SK-N-SH treated with all-trans-retinoic acid at 6 μM for 48 hours (cell line): Measurements from ENCODE around the gene TUBB6.

Experiments
- ATAC-seq: fragments of 200-7000 bp; cut with Tn5 transposase; 3 replicates; pipeline ENCODE4 v1.9.1; 2020; ENCODE audit warnings: mild to moderate bottlenecking, moderate library complexity
- ARNTL ChIP-seq: fragments of 450-650 bp; formaldehyde crosslinking; IDR thresholded peaks from 2 replicates; pipeline ENCODE4 v1.5.0; 2020; ENCODE audit warnings: low read depth, mild to moderate bottlenecking, moderate library complexity, borderline replicate concordance
- ESRRG ChIP-seq: fragments of 250-450 bp; sonication (Bioruptor Pico); IDR thresholded peaks from 2 replicates; pipeline ENCODE4 v1.6.1; 2021; ENCODE audit warnings: mild to moderate bottlenecking
- GLIS3 ChIP-seq: fragments of 250-450 bp; sonication (Bioruptor Pico); IDR thresholded peaks from 2 replicates; pipeline ENCODE4 v1.5.0; 2020; ENCODE audit warnings: mild to moderate bottlenecking, moderate library complexity
- ISL1 ChIP-seq: fragments of 250-450 bp; sonication (Bioruptor Pico); IDR thresholded peaks from 2 replicates; pipeline ENCODE4 v2.1.2; 2022; ENCODE audit warnings: mild to moderate bottlenecking, moderate library complexity
- OSR1 ChIP-seq: fragments of 250-450 bp; sonication (Bioruptor Pico); IDR thresholded peaks from 2 replicates; pipeline ENCODE4 v1.8.0; 2022; ENCODE audit warnings: moderate library complexity, mild to moderate bottlenecking, inconsistent platforms
- PPARA ChIP-seq: fragments of 250-450 bp; sonication (Bioruptor Pico); IDR thresholded peaks from 2 replicates; pipeline ENCODE4 v1.5.0; 2020; ENCODE audit warnings: mild to moderate bottlenecking, borderline replicate concordance
- RARB ChIP-seq: fragments of 250-450 bp; sonication (Bioruptor Pico); IDR thresholded peaks from 2 replicates; pipeline ENCODE4 v1.8.0; 2021; ENCODE audit warnings: mild to moderate bottlenecking, moderate library complexity
- SNAI2 ChIP-seq: fragments of 250-450 bp; sonication (Bioruptor Pico); IDR thresholded peaks from 2 replicates; pipeline ENCODE4 v1.5.0; 2020; ENCODE audit warnings: mild to moderate bottlenecking, moderate library complexity
- TOX ChIP-seq: fragments of 250-450 bp; sonication (Bioruptor Pico); IDR thresholded peaks from 2 replicates; pipeline ENCODE4 v1.8.0; 2021; ENCODE audit warnings: mild to moderate bottlenecking, moderate library complexity, borderline replicate concordance
- ZC3H10 ChIP-seq: fragments of 250-450 bp; sonication (Bioruptor Pico); IDR thresholded peaks from 2 replicates; pipeline ENCODE4 v1.5.1; 2021; ENCODE audit warnings: mild to moderate bottlenecking, moderate library complexity
- ZFP3 ChIP-seq: fragments of 250-450 bp; sonication (Bioruptor Pico); IDR thresholded peaks from 2 replicates; pipeline ENCODE4 v1.5.0; 2020; ENCODE audit warnings: mild to moderate bottlenecking, moderate library complexity
- ZNF70 ChIP-seq: fragments of 450-650 bp; formaldehyde crosslinking; IDR thresholded peaks from 2 replicates; pipeline ENCODE4 v1.5.0; 2020; ENCODE audit warnings: mild to moderate bottlenecking, moderate library complexity
- ZNF8 ChIP-seq: fragments of 450-650 bp; formaldehyde crosslinking; IDR thresholded peaks from 2 replicates; pipeline ENCODE4 v1.5.0; 2020; ENCODE audit warnings: mild to moderate bottlenecking, moderate library complexity
- TF ChIP-seq, protein P1 (sequence below): fragments of 250-450 bp; sonication (Bioruptor Pico); IDR thresholded peaks from 2 replicates; pipeline ENCODE4 v1.5.0; 2020; ENCODE audit warnings: mild to moderate bottlenecking, moderate library complexity
- TF ChIP-seq, protein P2 (sequence below): fragments of 250-450 bp; sonication (Bioruptor Pico); IDR thresholded peaks from 2 replicates; pipeline ENCODE4 v1.5.1; 2020; ENCODE audit warnings: low read depth, mild to moderate bottlenecking, moderate library complexity
- TF ChIP-seq, protein P3 (sequence below): fragments of 250-450 bp; sonication (Bioruptor Pico); IDR thresholded peaks from 2 replicates; pipeline ENCODE4 v1.8.0; 2020; ENCODE audit warnings: mild to moderate bottlenecking, moderate library complexity, borderline replicate concordance
- TF ChIP-seq, protein P4 (sequence below): fragments of 250-450 bp; sonication (Bioruptor Pico); IDR thresholded peaks from 2 replicates; pipeline ENCODE4 v1.5.1; 2021; ENCODE audit warnings: mild to moderate bottlenecking, moderate library complexity

Gene TUBB6

DNA sequence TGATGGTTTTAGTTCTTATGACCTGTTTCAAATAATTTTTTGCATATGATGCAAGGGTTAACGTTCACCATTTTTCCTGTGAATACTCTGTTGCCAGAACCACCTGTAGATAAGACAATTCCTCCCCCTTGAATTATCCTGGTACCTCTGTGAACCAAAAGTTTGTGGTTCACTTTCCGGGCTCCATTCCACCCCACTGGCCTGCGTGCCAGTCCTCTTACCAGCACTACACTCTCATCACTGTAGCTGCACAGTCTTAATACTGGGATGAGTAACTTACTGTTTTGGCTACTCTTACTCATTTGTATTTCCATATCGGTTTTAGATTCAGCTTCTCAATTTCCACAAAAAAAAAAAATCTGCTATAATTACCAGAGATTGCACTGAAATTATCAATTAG is 34.6 kb downstream of the TUBB6 start:
- TF ChIP-seq ZC3H10 (CRISPR knock-in tag) (no peak), ZNF70 (CRISPR knock-in tag) (no peak), SNAI2 (CRISPR knock-in tag) (no peak), ISL1 (CRISPR knock-in tag) (no peak)
- TF ChIP-seq, protein P1, sequence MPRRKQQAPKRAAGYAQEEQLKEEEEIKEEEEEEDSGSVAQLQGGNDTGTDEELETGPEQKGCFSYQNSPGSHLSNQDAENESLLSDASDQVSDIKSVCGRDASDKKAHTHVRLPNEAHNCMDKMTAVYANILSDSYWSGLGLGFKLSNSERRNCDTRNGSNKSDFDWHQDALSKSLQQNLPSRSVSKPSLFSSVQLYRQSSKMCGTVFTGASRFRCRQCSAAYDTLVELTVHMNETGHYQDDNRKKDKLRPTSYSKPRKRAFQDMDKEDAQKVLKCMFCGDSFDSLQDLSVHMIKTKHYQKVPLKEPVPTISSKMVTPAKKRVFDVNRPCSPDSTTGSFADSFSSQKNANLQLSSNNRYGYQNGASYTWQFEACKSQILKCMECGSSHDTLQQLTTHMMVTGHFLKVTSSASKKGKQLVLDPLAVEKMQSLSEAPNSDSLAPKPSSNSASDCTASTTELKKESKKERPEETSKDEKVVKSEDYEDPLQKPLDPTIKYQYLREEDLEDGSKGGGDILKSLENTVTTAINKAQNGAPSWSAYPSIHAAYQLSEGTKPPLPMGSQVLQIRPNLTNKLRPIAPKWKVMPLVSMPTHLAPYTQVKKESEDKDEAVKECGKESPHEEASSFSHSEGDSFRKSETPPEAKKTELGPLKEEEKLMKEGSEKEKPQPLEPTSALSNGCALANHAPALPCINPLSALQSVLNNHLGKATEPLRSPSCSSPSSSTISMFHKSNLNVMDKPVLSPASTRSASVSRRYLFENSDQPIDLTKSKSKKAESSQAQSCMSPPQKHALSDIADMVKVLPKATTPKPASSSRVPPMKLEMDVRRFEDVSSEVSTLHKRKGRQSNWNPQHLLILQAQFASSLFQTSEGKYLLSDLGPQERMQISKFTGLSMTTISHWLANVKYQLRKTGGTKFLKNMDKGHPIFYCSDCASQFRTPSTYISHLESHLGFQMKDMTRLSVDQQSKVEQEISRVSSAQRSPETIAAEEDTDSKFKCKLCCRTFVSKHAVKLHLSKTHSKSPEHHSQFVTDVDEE (CRISPR knock-in tag): no peak
- TF ChIP-seq, protein P2, sequence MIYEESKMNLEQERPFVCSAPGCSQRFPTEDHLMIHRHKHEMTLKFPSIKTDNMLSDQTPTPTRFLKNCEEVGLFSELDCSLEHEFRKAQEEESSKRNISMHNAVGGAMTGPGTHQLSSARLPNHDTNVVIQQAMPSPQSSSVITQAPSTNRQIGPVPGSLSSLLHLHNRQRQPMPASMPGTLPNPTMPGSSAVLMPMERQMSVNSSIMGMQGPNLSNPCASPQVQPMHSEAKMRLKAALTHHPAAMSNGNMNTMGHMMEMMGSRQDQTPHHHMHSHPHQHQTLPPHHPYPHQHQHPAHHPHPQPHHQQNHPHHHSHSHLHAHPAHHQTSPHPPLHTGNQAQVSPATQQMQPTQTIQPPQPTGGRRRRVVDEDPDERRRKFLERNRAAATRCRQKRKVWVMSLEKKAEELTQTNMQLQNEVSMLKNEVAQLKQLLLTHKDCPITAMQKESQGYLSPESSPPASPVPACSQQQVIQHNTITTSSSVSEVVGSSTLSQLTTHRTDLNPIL (CRISPR knock-in tag): no peak
- TF ChIP-seq, protein P3, sequence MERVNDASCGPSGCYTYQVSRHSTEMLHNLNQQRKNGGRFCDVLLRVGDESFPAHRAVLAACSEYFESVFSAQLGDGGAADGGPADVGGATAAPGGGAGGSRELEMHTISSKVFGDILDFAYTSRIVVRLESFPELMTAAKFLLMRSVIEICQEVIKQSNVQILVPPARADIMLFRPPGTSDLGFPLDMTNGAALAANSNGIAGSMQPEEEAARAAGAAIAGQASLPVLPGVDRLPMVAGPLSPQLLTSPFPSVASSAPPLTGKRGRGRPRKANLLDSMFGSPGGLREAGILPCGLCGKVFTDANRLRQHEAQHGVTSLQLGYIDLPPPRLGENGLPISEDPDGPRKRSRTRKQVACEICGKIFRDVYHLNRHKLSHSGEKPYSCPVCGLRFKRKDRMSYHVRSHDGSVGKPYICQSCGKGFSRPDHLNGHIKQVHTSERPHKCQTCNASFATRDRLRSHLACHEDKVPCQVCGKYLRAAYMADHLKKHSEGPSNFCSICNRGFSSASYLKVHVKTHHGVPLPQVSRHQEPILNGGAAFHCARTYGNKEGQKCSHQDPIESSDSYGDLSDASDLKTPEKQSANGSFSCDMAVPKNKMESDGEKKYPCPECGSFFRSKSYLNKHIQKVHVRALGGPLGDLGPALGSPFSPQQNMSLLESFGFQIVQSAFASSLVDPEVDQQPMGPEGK: no peak
- ATAC-seq: no peak

DNA sequence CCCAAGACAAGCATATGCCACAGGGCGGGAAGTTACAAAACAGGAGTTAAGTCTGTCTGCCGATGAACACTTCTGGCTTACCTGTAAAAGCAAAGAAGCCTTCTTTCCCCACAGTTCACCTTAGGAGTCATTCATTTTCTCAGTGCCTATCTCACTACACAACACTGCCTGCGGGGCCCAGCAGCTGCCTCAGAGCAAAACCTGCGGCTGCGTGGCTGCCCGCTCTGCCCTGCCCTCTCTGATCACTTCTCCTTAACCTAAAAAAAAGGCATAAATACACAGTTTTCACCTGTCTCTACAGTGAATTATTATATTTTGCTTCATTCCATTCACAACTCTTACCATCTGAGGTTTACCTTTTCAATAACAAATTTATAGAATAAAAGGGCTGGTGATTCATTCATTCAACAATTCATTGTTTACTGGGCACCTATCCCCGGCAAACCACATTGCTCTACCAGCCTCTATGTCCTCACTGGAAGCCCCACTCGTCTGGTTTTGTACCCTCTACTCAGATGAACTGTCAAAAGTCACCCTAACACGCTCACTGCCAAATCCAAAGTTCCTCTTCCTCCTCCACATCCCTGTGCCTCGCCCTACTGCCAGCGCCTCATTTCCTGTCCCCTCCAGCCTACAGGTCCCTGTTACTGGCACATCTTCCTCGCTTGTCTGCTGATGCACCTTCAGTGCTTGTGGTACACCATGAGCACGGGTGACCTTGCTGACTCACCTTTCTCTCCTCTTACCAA is 37.6 kb downstream of the TUBB6 start:
- TF ChIP-seq RARB (CRISPR knock-in tag): no peak
- no peak for ATAC-seq

DNA sequence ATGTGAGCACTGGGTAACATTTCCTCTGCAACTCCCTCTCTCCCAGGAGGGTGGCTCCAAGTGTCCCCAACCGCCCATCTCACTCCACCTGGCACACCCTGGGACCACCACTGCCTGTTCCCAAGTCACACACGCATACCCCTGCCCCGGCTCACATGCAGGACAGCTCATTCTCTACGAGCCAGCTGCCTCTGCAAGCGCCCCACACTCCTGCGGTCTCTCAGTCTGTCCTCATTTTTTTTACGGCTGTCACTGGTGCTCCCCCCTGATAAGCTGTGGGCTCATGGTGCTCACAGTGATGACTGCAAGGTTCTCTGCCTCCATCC is 38.2 kb downstream of the TUBB6 start:
- no peak for ATAC-seq
- TF ChIP-seq PPARA (CRISPR knock-in tag) (no peak), ZNF8 (CRISPR knock-in tag) (no peak), SNAI2 (CRISPR knock-in tag) (no peak), ARNTL (CRISPR knock-in tag) (no peak), ESRRG (no peak), OSR1 (CRISPR knock-in tag) (no peak), TOX (CRISPR knock-in tag) (no peak), GLIS3 (CRISPR knock-in tag) (no peak)

DNA sequence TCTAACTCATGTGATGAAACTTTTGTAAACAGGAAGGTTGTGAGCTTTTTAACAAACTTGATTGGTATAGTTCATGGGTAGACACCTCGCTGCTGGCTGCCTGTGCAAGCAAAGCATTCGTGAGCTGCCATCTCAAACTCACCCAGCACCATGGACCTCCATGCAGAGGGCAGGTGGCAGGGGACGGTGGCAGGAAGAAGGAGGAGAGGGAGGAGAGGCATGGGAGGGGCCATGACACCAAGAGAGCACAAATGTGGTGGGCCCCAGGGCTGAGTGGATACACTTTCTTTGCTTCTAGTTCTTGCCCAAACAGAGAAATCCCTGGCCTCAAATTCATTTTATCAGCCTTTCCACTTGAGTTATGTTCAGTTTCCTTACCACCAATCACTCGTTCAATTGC is 39.9 kb downstream of the TUBB6 start:
- ATAC-seq: no peak
- no peak for TF ChIP-seq ISL1 (CRISPR knock-in tag)
- TF ChIP-seq ARNTL (CRISPR knock-in tag): no peak
- TF ChIP-seq PPARA (CRISPR knock-in tag): no peak
- TF ChIP-seq, all 23 proteins: peak for 0

DNA sequence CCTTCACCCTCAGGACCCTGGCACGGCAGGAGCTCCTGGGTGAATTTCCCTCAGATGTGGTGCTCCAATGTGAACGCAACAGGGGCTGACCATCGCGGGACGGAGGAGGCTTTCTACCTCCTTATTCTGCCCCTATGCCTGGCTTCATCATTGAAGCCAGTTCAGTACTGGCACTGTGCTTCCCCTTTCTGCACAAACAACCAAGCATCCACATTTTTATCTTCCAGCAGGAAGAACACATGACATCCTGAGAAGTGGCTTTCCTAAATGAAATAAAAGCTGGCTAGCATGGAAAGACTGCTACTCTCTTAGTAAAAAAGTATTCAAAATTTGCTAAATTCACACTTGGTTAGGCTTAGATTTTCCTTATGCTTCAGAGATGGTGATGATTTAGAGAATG is 44.1 kb downstream of the TUBB6 start:
- TF ChIP-seq ZFP3 (no peak), ESRRG (no peak), GLIS3 (CRISPR knock-in tag) (no peak)
- TF ChIP-seq, protein P4, sequence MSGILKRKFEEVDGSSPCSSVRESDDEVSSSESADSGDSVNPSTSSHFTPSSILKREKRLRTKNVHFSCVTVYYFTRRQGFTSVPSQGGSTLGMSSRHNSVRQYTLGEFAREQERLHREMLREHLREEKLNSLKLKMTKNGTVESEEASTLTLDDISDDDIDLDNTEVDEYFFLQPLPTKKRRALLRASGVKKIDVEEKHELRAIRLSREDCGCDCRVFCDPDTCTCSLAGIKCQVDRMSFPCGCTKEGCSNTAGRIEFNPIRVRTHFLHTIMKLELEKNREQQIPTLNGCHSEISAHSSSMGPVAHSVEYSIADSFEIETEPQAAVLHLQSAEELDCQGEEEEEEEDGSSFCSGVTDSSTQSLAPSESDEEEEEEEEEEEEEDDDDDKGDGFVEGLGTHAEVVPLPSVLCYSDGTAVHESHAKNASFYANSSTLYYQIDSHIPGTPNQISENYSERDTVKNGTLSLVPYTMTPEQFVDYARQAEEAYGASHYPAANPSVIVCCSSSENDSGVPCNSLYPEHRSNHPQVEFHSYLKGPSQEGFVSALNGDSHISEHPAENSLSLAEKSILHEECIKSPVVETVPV (CRISPR knock-in tag): no peak
- TF ChIP-seq, protein P3: no peak
- ATAC-seq: no peak
